PC-9 (cell line): ENCODE data around the gene ALS2.

ENCODE experiments used
- CTCF ChIP-seq: fragments of 200-600 bp; sonication (generic); conservative IDR thresholded peaks from 2 replicates; pipeline ENCODE4 v1.6.1; 2017; ENCODE audit warnings: mixed run types, antibody characterized with exemption, mild to moderate bottlenecking, moderate library complexity
- EZH2 ChIP-seq: fragments of 200-600 bp; sonication (generic); IDR thresholded peaks from 2 replicates; pipeline ENCODE4 v1.8.0; 2017; ENCODE audit warnings: antibody characterized with exemption, low read depth

GRCh38 chr2:201774546-201774945 is 6.2 kb downstream of the ALS2 start:
- TF ChIP-seq CTCF (no peak), EZH2 (no peak)
